ENCODE data around the gene DDX47.
"Not testable (repeated sequence)": the region's sequence is repeated elsewhere in the genome, so short reads cannot be mapped to it uniquely, and the experiment has no call there.

Gene DDX47

DNA sequence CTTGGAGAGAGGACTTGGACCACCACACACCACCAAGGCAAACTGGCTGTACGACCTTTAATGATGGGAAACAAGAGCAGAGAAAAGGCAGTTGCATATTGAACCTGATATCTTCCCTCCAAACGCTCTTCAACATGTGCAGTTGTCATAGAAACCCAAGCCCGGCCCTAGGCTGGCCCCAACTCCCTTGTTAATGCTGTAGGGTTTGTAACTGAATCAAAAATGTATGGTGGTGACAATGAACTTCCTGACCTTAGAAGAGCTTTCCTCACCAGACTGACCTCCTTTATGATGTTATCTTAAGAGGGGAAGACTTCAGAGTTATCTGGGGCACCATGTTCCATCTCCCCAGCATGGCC is 15.4 kb upstream of the DDX47 start:
- no peak for DNase-seq

DNA sequence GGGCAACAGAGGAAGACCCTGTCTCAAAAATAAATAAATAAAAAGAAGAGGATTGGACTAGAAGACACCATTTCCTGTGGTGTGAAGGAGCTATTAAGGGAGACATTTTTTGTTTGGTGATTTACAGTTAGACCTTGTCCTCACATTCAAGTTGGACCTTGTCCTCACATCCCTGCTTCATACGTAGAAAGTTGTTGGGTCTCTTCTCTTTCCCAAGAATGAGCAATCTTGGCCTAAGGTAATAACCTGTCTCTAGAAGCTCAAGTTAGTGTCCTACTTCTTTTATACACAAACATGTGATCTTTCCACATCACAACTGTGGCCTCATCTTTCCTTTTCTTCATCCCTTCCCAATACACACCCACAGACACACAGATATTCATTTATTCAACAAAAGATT is 14.7 kb upstream of the DDX47 start:
- no peak for DNase-seq

DNA sequence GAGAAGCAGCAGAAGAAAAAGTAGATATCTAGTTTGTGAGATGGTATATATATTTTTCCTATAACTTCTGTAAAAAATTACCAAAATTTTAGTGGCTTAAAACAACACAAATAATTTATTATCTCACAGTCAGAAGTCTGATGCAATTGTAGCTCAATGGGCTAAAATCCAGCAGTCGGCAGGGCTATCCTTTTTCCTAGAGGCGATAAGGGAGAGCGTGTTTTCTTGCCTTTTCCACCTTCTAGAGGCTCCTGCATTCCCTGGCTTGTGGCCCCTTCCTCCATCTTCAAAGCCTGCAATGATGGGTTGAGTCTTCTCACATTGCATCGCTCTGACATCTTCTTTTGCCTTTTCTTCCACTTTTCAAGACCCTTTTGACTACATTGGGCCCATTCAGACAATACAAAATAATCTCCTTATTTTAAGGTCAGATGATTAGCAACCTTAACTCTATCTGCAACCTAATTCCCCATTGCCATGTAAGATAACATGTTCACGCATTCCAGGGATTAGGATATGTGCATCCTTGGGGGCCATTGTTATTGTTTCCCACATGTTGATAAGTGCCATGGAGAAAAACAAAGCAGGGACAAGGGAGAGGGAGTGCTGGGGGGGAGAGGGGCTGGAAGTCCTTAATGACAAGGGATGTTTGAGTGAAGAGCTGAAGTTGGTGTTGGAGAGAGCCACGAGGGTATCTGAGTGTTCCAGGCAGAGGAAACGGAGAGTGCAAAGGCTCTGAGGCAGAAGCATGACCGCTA is 13.8 kb upstream of the DDX47 start:
- no peak for DNase-seq

DNA sequence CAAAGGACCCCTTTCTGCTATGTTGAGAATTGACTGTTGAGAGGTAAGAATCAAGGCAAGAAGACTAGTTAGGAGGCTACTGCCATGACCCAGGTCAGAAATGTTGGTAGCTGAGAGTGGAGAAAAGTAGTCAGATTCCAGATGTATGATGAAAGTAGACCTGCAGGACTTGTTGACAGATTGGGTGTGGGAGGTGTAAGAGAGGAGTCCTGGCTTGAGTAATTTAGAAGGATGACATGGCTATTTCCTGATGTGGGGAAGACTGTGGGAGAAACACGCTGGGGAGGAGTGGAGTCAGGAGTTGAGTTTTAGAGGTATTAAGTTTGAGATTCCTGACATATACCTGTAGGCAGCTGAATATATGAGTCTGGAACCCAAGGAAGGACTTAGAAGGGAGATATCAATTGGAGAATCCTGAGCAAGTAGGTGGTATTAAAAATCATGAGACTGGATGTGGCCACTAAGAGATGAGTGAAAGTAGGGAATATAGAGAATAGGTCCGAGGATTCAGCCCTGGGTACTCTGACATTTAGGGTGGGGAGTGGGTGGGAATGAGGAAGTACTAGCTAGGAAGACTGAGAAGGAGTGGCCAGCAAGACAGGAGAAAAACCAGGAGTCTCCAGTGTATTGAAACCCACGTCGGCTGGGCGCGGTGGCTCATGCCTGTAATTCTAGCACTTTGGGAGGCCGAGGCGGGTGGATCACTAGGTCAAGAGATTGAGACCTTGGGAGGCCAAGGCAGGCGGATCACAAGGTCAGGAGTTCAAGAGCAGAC is 12.6 kb upstream of the DDX47 start:
- no peak for DNase-seq

DNA sequence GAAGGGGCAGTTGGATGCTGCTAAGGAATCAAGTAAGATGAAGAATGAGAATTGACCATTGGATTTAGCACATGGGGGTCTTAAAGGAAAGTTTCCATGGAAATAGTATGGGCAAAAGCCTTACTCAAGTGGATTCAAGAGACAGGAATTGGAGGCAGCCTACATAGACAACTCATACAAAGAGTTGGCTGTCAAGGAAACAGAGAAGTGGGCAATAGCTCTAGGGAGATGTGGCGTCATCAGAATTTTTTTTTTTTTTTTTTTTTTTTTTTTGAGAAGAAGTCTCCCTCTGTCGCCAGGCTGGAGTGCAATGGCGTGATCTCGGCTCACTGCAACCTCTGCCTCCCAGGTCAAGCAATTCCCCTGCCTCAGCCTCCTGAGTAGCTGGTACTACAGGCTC is 11.5 kb upstream of the DDX47 start:
- not testable (repeated sequence) for DNase-seq

DNA sequence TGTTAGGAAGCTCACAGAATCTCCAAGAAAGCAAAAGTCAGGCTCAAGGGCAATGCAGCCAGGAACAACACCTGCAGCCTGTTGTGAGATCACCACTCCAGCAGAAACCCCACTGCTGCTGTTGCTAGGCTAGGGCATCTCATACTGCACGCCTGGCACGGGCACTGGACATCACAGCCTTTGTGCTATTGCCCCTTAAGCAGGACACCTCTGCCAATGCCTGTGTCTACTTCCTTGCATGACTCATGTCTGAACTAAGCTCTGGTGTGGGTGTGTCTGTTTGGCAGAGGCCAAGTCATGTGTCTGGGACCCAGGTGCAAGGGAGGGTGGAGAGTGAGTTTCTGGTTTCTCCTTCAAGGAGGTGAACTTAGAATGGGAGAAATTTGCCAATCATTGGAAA is 10.0 kb upstream of the DDX47 start:
- DNase-seq, result peak; percentile 38

DNA sequence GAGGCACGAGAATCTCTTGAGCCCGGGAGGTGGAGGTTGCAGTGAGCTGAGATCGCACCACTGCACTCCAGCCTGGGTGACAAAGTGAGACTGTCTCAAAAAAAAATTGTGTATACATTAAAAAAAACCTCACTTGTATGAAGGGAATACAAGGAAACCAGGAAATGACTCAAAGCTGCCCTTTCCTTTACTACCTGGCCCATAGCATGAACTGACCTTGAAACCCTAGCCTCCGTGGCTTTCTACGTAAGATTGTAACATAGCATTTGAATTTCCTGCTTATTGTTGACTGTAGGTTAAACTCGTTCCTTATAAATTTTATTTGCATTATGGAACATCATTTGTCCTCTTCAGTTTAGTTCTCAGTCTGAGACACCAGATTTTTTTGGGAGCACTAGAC is 9.1 kb upstream of the DDX47 start:
- DNase-seq, result no peak

DNA sequence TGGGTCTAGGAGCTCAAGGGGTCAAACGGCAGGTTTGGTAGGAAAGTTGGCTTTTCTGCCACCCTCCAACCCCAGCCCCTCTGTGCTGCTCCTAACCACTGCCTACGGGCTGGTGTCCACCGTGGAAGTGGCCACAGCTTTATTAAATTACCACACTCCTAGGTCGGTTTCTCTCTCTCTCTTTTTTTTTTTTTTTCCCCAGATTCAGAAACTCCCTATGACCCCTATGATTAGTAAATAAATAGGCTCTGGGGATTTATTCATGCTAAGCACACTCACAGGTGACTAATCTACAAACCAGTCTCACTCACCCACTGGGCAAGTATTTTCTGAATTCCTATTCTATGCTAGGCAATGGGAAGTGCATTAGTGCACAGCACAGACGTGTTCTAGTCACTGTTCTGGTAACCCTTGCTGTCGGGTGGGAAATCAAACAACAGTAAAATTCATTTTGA is 8.7 kb upstream of the DDX47 start:
- no peak for DNase-seq

DNA sequence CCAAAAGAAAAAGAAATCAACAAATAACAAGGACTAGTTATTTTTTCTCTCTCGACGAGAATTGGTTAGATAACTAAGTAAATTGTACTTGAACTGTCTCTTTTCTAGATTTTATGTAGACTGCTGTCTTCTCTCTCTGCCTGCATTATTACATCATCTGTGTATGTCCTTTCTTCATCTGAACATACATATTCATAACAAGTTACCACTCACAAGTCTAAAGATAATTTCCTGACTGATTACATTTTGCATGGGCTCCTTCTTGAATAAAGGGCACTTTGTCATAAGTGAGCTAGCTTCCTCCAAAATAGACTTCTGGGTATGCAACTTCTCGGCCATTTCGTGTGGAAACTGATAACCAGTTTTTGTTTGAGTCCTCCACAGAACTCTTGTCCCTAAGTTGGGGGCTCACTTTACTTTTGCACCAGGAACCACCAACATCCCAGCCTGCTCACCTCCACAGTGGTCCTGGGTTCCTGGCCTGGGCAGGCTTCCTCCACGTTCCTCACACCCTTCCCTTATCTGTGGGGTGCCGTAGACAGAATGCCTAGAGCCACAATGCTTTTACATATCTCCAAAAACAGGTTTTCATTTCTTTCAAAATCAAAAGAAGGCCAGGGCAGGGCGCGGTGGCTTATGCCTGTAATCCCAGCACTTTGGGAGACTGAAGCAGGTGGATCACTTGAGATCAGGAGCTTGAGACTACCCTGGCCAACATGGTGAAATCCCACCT is 6.2 kb upstream of the DDX47 start:
- no peak for DNase-seq

DNA sequence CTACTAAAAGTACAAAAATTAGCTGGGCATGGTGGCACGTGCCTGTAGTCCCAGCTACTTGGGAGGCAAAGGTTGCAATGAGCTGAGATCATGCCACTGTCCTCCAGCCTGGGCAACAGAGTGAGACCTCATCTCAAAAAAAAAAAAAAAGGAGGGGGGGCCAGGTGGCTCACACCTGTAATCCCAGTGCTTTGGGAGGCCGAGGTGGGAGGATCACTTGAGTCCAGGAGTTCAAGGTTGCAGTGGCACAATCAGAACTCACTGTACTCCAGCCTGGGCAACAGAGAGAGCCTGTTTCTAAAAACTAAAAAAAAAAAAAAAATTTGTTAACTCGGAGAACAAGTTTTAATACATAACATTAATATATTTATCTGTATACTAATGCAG is 5.6 kb upstream of the DDX47 start:
- not testable (repeated sequence) for DNase-seq

DNA sequence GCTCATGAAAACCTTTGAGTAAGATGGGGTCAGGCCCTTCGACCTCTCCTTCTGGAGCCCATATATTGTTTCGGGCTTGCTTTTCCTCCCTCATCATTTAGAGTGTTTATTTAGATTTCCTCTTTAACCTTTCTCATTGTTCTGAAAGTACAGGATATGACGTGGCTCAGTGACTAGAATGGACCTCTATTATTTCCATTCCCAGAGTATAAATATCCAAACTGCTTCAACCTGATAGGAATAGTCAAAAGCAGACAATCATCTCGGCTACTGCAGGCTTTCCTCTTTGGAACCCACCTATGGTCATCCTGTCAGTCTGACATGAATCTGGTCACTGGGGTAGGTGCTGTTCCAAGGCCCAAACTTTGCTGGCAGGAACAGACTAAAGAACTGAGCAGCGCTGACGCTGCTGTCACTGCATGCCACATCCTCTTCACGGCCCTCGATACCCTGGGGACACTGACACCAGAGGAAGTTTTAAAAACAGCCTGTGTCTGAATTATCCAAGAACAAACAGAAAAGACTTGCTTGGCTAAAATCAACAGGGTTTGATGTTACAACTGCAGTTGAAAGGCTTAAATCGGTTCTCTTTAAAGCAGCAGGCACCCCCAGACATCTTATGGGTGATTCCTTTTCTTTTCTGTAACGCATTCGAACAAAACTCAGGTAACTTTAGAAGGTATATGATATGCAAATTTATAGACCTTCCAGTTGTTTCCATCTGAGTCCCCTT is 5.0 kb upstream of the DDX47 start:
- no peak for DNase-seq

DNA sequence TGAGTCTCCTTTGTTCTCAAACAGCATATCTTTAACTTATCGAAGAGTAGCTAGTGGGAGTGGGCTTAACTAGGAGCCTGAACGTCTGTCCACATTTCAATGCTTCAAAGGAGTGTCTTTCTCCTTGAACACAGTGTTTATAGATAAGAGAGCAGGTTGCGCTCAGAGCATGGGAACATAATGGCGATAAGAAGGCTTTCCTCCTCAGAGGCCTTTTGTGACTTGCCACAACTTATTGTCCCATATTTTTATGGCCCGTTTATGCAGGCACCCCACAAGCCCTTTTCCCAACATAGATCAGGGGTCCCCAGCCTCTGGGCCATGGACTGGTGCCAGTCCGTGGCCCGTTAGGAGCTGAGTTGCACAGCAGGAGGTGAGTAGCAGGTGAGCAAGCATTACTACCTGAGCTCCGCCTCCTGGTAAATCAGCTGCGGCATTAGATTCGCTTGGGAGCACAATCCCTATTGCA is 2.6 kb upstream of the DDX47 start:
- DNase-seq, result no peak

DNA sequence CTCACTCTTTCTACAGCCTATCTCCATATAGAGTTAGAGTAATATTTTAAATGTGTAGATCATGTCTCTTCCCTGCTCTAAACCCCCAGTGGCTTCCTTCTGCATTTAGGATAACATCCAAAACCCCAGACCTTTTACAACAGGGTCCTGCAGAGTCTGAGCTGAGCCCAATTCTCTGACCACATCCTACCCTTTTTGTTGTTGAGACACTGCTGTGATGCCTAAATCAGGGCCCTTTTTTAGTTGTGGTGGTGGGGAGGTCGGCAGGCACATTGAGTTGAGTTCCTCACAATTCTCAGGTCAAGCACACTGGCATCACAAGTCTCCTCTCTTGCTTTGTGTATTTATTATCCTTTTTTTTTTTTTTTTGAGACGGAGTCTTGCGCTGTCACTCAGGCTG is 1.8 kb upstream of the DDX47 start:
- DNase-seq, result no peak

DNA sequence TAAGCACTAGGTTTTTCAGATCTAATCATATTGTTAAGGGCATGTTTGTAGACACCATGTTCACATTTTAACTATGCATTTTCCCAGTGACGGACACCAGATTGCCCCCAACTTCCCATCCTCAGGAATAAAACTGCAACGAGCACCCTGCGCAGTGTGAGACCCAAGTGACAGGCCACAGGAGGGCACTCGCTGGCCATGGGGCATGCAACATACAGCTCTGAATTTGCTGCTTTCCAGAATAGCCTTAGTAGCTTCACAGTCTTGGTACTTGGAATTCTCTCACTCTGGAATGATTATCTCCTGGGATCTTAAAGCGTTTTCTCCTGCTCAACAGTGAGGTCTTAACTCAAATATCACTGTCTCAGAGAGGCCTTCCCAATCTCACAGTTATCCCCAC is 972 bp upstream of the DDX47 start:
- DNase-seq, result no peak

DNA sequence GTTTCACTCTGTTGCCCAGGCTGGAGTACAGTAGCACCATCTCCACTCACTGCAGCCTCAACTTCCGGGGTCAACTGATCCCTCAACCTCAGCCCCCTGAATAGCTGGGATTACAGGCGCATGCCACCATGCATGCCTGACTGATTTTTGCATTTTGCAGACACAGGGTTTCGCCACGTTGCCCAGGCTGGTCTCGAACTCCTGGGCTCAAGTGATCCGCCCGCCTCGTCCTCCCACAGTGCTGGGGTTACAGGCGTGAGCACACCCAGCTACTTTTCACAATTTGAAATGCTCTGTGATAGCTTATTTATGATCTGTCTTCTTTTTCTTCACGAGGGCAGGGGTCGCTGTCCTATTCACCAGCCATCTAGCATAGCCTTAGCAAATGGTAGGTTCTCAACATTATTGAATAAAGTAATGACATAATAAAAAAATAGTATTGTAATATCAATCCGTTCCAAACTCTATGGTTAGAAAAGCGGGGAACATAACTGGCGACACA is 477 bp upstream of the DDX47 start:
- DNase-seq, result no peak

DNA sequence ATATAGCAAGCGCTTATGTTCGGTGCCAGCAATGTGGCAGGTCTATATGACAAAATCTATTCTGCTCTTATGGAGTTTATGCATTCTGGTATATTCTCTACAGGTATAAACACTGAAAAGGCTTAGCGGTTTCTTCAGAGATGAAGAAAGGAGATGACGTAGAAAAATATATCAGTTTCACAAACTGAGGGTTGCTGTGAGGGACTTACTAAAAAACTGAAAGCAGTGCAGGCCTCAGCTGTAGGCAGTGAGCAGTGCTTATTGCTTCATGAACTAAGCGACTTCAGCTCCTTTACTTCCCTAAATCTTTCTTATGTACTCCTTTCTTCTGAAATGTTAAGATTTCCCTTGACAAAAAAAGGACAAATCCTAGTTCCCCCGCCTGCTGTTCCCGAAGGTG is 4.5 kb downstream of the DDX47 start:
- no peak for DNase-seq

DNA sequence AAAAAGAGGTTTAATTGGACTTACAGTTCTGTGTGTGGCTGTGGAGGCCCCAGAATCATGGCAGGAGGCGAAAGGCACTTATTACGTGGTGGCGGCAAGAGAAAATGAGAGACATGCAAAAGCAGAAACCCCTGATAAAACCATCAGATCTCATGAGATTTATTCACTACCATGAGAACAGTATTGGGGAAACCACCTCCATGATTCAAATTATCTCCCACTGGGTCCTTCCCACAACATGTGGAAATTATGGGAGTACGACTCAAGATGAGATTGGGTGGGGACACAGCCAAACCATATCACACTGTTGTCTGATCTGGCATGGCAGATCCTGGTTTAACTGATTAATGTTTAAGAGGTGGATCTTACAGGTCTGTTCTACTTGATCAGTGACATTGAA is 5.6 kb downstream of the DDX47 start:
- no peak for DNase-seq

DNA sequence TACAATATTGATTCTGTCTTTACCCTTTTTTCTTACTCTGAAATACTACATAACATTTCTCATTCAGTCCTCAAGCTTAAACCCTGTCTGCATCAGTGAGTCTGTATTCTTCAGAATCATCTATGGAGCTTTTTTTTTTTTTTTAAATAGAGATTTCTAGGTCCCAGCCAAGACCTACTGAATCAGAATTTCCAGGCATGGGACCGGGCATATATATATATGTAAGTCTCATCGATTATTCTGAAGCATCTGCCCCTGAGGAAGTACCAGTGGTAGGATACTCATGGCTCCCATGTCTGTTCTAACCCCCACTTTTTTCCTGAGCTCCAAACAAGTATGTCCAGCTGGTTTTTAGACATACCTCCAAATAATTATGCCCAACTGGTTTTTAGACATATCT is 6.1 kb downstream of the DDX47 start:
- no peak for DNase-seq

DNA sequence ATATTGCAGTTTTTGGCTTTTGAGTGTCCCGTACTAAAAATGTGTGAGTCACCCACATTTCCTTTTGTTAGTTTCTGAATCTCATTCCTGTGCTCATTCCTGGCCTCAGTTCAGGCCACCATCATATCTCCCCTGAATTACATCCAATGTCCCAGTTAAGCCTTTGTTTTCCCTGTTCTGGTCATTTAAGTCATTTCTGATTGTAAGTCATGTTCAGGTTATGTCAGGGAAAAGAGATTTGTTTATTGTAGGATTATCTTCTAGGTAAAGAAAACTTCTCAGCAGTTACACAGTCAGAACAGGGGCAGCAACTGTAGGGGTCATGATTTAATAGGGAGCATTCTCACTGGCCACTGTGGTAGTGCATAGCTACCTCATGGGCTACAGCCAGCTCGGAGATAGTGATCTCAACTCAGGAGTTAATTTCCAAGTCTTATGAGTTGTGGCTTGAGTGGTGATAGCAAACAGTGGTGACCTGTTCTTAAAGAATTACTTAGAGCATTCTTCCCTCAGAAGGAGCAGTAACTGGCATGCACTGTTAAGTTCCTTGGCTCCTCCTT is 6.7 kb downstream of the DDX47 start:
- no peak for DNase-seq

DNA sequence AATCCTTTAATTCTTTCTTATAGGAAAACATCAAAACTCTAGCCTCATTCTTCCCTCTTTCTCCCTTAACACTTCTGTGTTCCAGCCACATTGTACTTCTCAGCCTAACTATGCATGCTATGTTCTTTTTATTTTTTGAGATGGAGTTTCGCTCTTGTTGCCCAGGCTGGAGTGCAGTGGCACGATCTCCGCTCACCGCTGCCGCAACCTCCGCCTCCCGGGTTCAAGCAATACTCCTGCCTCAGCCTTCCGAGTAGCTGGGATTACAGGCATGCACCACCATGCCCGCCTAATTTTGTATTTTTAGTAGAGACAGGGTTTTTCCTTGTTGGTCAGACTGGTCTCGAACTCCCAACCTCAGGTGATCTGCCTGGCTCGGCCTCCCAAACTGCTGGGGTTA is 7.2 kb downstream of the DDX47 start:
- DNase-seq, result not testable (repeated sequence)

DNA sequence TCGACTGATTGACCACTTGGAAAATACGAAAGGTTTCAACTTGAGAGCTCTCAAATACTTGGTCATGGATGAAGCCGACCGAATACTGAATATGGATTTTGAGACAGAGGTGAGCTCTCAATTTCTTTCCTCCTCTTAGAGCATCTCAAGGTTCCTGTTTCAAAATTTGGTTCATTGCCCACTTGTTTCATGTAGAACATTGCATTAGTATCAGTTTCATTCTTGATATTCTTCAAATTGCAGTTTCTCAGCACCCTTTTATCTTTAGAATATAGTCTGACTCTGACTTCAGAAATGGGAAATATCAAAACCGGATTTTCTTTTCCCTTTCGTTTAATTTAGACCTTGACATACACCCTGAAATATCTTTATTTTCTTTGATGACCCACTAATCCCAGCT is 8.8 kb downstream of the DDX47 start:
- no peak for DNase-seq

DNA sequence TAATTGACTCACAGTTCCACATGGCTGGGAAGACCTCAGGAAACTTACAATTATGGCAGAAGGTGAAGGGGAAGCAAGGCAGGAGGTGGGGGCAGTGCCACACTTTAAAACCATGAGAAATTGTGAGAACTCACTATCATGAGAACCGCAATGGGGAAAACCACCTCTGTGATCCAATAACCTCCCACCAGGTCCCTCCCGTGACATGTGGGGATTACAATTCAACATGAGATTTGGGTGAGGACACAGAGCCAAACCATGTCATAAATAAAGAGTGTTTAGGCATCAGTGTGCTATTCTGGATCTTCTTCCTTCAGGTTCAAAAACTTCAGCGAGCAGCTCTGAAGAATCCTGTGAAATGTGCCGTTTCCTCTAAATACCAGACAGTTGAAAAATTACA is 9.7 kb downstream of the DDX47 start:
- DNase-seq, result no peak

DNA sequence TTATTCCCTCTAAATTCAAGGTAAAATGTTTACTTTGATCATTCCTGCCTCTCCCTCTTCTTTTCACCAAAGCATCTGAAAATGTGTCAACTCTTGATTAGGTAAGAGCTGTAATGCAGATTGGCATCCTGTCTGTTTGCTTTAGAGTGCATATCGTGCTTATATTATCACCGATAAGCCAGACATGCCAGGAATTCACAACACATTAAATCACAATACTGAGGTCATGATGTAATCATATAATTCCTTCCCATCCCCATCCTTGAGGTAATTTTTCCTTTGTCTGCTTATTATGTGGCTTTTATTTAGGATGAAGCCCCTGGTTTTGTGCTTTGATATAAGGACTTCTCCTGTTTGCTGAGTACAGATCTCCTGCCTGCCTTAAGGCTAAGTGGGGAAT is 10.2 kb downstream of the DDX47 start:
- no peak for DNase-seq

All from NCI-H446 treated with DMSO at 0.1 percent for 48 hours (cell line).